ENCODE data around the gene RNU7-1. TPM values are rescaled to one million over a fixed set of nuclear protein-coding genes. Genes with fewer than 3 reads are reported as not detected.

RNU7-1 gene
- polyA plus RNA-seq, 2 of the 4 experiments (the other 2 are of a cell fraction): not detected

DNA sequence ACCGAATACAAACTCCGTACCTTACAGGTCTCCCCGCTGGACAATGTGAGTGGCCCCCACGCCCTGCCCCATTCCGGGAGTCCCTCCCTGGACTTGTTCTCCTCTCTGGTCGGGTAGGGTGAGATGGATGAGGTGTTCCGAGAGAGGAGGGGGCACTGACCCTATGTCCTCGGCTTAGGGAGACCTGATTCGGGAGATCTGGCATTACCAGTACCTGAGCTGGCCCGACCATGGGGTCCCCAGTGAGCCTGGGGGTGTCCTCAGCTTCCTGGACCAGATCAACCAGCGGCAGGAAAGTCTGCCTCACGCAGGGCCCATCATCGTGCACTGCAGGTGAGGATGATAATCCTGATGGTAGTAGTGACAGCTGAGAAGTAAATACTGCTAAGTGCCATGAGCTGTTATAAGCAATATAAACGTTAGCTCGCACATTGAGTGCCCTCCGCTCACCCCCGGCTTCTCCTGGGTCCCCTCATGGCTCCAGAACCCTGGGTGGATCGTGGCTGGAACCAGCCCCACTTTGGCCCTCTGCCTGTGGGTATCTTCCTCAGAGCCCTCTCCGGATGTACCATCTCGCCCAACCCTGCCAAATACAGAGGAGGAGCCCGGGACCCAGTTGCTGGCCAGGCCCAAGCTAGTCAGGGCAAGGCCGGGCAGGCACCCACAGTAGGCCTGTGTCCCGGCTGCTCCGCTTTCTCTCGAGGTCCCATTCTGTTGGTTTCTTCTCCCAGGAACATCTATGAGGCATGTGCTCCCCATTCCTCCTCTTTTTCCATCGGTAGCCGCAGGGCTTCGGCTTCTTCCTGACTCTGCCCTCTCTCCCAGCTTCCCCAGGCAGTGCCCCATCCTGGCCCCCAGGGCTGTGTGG, 14.4 kb downstream of the RNU7-1 start:
- 86% methylated on average over 24 of the region's 28 CpGs for WGBS (ENCODE audit: missing lambda C conversion rate)
- CTCF ChIA-PET: interaction anchor here (1.0 to 11.2 kb wide), 9 partner anchors 7 to 186 kb away, joined by 3 to 354 read pairs (median 5); partner anchors contain the start of genes C12orf57, C1RL, RNU7-1 and SPSB2
- DNase-seq (ENCODE audit: low read depth in 1 of 2, low spot score in 1 of 2) (no peak), ATAC-seq (no peak), FAIRE-seq (no peak)
- Histone ChIP-seq H3K9me3 (no peaks in the 10 kb centered on the region), H3K4me2 (no peak overlapping the region), H3K27ac (no peak overlapping the region), H3K4me1 (peaks cover 23% of the 10 kb centered on the region), H3K4me3 (no peak overlapping the region)
- TF ChIP-seq SMC3 (IDR thresholded peaks at IDR 0.05): no peak
- no peak for TF ChIP-seq TFCP2L1 (CRISPR knock-in tag; IDR thresholded peaks at IDR 0.05)
- TF ChIP-seq MYC (IDR thresholded peaks at IDR 0.05; ENCODE audit: borderline replicate concordance, low read length): no peak
- TF ChIP-seq, protein P1, sequence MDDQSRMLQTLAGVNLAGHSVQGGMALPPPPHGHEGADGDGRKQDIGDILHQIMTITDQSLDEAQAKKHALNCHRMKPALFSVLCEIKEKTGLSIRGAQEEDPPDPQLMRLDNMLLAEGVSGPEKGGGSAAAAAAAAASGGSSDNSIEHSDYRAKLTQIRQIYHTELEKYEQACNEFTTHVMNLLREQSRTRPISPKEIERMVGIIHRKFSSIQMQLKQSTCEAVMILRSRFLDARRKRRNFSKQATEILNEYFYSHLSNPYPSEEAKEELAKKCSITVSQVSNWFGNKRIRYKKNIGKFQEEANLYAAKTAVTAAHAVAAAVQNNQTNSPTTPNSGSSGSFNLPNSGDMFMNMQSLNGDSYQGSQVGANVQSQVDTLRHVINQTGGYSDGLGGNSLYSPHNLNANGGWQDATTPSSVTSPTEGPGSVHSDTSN (IDR thresholded peaks at IDR 0.05): no peak
- TF ChIP-seq NPAS2 (CRISPR knock-in tag; IDR thresholded peaks at IDR 0.05; ENCODE audit: borderline replicate concordance): no peak
- TF ChIP-seq TP53 (CRISPR knock-in tag; IDR thresholded peaks at IDR 0.05): no peak
- no peak for TF ChIP-seq CTCF (IDR thresholded peaks at IDR 0.05)
- no peak for TF ChIP-seq HMGXB4 (CRISPR knock-in tag; IDR thresholded peaks at IDR 0.05; ENCODE audit: borderline replicate concordance)
- TF ChIP-seq RFX5 (IDR thresholded peaks at IDR 0.05): no peak
- TF ChIP-seq CHD4 (IDR thresholded peaks at IDR 0.05; ENCODE audit: borderline replicate concordance): no peak
- no peak for TF ChIP-seq REST (IDR thresholded peaks at IDR 0.05)
- no peak for TF ChIP-seq RAD21 (conservative IDR thresholded peaks at IDR 0.05 in 1 of 2, IDR thresholded peaks at IDR 0.05 in 1 of 2)
- no peak for TF ChIP-seq BCL3 (IDR thresholded peaks at IDR 0.05)
- POLR2A ChIA-PET: interaction anchor here (9.0 kb wide), 1 partner anchor 13 kb away, joined by 174 read pairs; the partner anchor contains the start of genes C12orf57 and RNU7-1

Measured in A549 (cell line).